Esophagus squamous epithelium (tissue), 5 donors: Measurements from ENCODE around the gene PFKP. TPM values are rescaled to one million over a fixed set of nuclear protein-coding genes. Genes with fewer than 3 reads are reported as not detected.

Experiments used
- DNase-seq: peaks from one replicate; lab custom pipeline; 2025; lab: John Stamatoyannopoulos, UW
- H3K27ac ChIP-seq, 4 donors: fragments of 200-600 bp; sonication (generic); one replicate each; pipeline ENCODE4 v1.5.1; 2016 to 2019; ENCODE audit warnings: mild to moderate bottlenecking in 1 of 4
- H3K27me3 ChIP-seq, 4 donors: fragments of 200-600 bp; sonication (generic); 1 replicate in 3 of 4; 2 replicates in 1 of 4; pipeline versions ENCODE4 v1.5.1 to v1.6.0; 2017 to 2021; ENCODE audit warnings: antibody characterized with exemption in 1 of 4
- H3K36me3 ChIP-seq, 3 donors: fragments of 200-600 bp; sonication (generic); one replicate each; pipeline ENCODE4 v1.5.1; 2016 to 2019
- H3K4me1 ChIP-seq, 3 donors: fragments of 200-600 bp; sonication (generic); one replicate each; pipeline ENCODE4 v1.5.1; 2017 to 2019
- H3K4me3 ChIP-seq, 4 donors: fragments of 200-600 bp; sonication (generic); 1 replicate in 3 of 4; 2 replicates in 1 of 4; pipeline ENCODE4 v1.5.1; 2016 to 2019; ENCODE audit warnings: mild to moderate bottlenecking in 2 of 4, moderate library complexity in 1 of 4
- H3K9me3 ChIP-seq, 3 donors: fragments of 200-600 bp; sonication (generic); one replicate each; pipeline ENCODE4 v1.5.1; 2016 to 2019
- POLR2A ChIP-seq, 4 donors: fragments of 450-650 bp; IDR thresholded peaks; one replicate each; pipeline ENCODE4 v1.6.1; 2017; ENCODE audit warnings: antibody characterized with exemption in 4 of 4, mild to moderate bottlenecking in 4 of 4, moderate library complexity in 3 of 4
- WGBS, 2 donors: methylation state at CpG; one replicate each; pipeline ENCODE4 v1.1.5; 2018; 5-methylcytosine and 5-hydroxymethylcytosine counted together
- intact Hi-C: fragments of 100-400 bp; cut with DNase I; formaldehyde crosslinking; loops from one replicate; pipeline ENCODE4 v1.15.0; 2022
- total RNA-seq, 4 donors: library from RNA; depleted of rRNA; stranded (reverse); fragments of >200 nt; gene quantifications; one replicate each; pipeline ENCODE4 v1.1.0, GENCODE V29; 2016
- TF ChIP-seq, protein P1 (sequence below), 6 experiments: fragments of 450-650 bp in 4 of 6; fragments of 200-600 bp in 2 of 6; sonication (generic) in 2 of 6; IDR thresholded peaks; one replicate each; pipeline ENCODE4 v1.5.1; 2016 to 2019; ENCODE audit warnings: antibody characterized with exemption in 6 of 6, mild to moderate bottlenecking in 4 of 6, moderate library complexity in 4 of 6
- donor health status: DM: yes; HTN: yes; CAD: no.

The PFKP gene
- total RNA-seq, 4 donors from 2014 or later: 69.7 to 94.0 (median 86.4) TPM

DNA sequence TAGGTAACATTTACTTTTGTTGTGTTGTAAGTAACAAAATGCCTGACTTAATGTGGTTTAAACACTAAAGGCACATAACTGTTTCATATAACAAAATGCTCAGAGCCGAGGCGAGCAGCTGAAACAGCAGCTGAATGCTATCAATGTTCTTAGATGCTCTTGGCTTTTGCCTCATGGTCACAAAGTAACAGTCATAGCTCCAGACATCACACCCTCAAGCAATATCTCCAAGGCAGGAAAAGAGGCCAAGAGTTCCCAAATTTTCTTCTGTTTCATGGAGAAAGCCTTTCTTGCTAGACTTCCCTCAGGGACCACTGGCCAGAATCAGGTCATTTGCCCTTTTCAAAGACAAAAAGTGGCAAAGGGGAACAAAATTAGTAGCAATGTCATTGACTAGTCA is 43.5 kb upstream of the PFKP start:
- no peak overlapping the region for H3K27ac ChIP-seq
- WGBS, 2 donors: 73 to 91% methylated on average over 2 of the region's 2 CpGs
- H3K4me1 ChIP-seq: no peaks in the 10 kb centered on the region
- intact Hi-C loops: no loop called here
- no peaks in the 10 kb centered on the region for H3K9me3 ChIP-seq
- peaks cover 0 to 23% (median 0%) of the 10 kb centered on the region in 4 donors for H3K27me3 ChIP-seq
- H3K36me3 ChIP-seq: no peaks in the 10 kb centered on the region
- no peak overlapping the region for H3K4me3 ChIP-seq
- no peak for DNase-seq
- TF ChIP-seq, protein P1, sequence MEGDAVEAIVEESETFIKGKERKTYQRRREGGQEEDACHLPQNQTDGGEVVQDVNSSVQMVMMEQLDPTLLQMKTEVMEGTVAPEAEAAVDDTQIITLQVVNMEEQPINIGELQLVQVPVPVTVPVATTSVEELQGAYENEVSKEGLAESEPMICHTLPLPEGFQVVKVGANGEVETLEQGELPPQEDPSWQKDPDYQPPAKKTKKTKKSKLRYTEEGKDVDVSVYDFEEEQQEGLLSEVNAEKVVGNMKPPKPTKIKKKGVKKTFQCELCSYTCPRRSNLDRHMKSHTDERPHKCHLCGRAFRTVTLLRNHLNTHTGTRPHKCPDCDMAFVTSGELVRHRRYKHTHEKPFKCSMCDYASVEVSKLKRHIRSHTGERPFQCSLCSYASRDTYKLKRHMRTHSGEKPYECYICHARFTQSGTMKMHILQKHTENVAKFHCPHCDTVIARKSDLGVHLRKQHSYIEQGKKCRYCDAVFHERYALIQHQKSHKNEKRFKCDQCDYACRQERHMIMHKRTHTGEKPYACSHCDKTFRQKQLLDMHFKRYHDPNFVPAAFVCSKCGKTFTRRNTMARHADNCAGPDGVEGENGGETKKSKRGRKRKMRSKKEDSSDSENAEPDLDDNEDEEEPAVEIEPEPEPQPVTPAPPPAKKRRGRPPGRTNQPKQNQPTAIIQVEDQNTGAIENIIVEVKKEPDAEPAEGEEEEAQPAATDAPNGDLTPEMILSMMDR (IDR thresholded peaks at IDR 0.05): no peak
- TF ChIP-seq POLR2A (IDR thresholded peaks at IDR 0.05): no peak

DNA sequence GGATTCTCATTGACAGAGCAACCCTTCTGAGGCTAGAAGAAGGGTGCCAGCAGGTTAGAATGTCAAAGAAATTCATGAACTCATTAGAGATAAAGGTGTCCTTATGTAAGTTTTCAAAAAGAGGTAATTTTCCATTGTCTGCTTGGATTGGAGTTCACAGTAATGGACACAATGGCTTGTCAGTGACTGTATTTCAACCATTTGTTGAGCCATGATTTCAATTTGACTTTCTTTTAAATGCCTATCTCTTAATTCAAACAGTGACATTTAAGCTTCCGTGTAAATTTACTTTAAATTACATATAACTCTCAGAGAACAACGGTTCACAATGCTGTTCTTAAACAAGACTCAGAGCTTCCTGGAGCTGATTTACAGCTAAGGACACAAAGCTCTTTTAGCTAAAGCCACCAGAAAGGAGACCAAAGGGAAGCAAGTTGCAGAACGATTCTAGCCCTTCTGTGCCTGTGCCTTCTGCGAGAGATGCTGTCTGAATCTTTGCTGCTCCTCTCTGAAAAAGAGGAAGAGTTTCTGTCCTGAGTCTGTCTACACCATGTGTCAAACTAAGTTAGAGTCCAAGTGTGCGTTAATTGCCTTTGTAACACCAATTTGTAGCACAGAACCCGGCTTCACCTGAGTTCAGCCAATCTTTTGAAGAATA is 42.2 kb upstream of the PFKP start:
- intact Hi-C loops: no loop called here
- DNase-seq: no peak
- no peak overlapping the region for H3K27ac ChIP-seq
- H3K4me1 ChIP-seq: no peaks in the 10 kb centered on the region
- H3K27me3 ChIP-seq: peaks cover 0 to 17% (median 0%) of the 10 kb centered on the region in 4 donors
- H3K9me3 ChIP-seq: no peaks in the 10 kb centered on the region
- TF ChIP-seq, protein P1 (IDR thresholded peaks at IDR 0.05): no peak
- TF ChIP-seq POLR2A (IDR thresholded peaks at IDR 0.05): no peak
- 57 to 59% methylated on average over 6 of the region's 6 CpGs for WGBS, 2 donors
- H3K36me3 ChIP-seq: no peaks in the 10 kb centered on the region
- no peak overlapping the region for H3K4me3 ChIP-seq

DNA sequence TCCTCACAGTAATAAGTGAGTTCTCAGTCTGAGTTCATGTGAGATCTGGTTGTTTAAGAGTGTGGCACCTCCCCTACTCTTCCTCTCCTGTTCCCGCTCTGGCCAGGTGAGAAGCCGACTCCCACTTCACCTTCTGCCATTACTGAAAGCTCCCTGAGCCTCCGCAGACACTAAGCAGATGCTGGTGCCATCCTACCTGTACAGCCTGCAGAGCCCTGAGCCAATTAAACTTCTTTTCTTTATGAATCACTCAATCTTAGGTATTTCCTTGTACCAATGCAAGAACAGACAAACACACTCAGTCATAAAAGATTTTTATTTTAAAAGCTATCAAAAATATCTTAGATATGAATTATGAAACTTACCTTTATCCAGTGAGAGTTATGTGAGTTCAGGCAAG is 39.5 kb upstream of the PFKP start:
- no peaks in the 10 kb centered on the region for H3K9me3 ChIP-seq
- no peaks in the 10 kb centered on the region for H3K36me3 ChIP-seq
- H3K27ac ChIP-seq: no peak overlapping the region
- TF ChIP-seq, protein P1 (IDR thresholded peaks at IDR 0.05): no peak
- TF ChIP-seq POLR2A (IDR thresholded peaks at IDR 0.05): no peak
- WGBS, 2 donors: 54 to 76% methylated on average over 3 of the region's 3 CpGs
- peaks cover 0 to 7% (median 0%) of the 10 kb centered on the region in 4 donors for H3K27me3 ChIP-seq
- H3K4me1 ChIP-seq: no peaks in the 10 kb centered on the region
- intact Hi-C loops: no loop called here
- H3K4me3 ChIP-seq: no peak overlapping the region
- DNase-seq: no peak

- Histone ChIP-seq H3K36me3 (no peaks in the 10 kb centered on the region), H3K27ac (no peak overlapping the region), H3K4me1 (no peaks in the 10 kb centered on the region), H3K27me3 (peaks cover 0 to 7% (median 0%) of the 10 kb centered on the region in 4 donors), H3K9me3 (no peaks in the 10 kb centered on the region), H3K4me3 (no peak overlapping the region)
- intact Hi-C loops: no loop called here
- no peak for DNase-seq
- WGBS, 2 donors: 69 to 76% methylated on average over 10 of the region's 11 CpGs
- TF ChIP-seq, protein P1 (IDR thresholded peaks at IDR 0.05): no peak
- no peak for TF ChIP-seq POLR2A (IDR thresholded peaks at IDR 0.05)
Observed at GRCh38 chr10:3028441-3028840, 38.9 kb upstream of the PFKP start.

DNA sequence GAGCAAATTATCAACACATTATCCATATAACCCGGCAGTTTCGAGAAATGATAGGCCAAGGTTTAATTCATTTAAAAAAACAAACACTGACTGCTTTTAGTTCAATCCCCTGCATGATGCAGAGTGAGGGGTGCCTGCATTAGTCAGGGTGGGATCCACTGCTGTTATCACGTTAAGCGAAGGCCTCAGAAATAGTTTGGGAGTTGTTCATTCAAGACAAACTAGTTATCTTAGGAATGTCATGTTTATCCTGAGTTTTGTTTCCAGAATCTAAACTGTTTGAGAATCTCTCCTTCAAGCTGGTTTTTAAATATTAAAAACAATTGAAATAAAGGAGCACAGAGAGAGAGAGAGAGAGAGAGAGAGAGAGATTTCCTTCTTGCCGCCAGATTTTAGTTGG is 36.6 kb upstream of the PFKP start:
- 52 to 58% methylated on average over 5 of the region's 5 CpGs for WGBS, 2 donors
- H3K27ac ChIP-seq: no peak overlapping the region
- TF ChIP-seq, protein P1 (IDR thresholded peaks at IDR 0.05): no peak
- TF ChIP-seq POLR2A (IDR thresholded peaks at IDR 0.05): no peak
- intact Hi-C loops: no loop called here
- no peak overlapping the region for H3K4me3 ChIP-seq
- DNase-seq: no peak
- H3K27me3 ChIP-seq: no peaks in the 10 kb centered on the region
- H3K36me3 ChIP-seq: no peaks in the 10 kb centered on the region
- no peaks in the 10 kb centered on the region for H3K4me1 ChIP-seq
- no peaks in the 10 kb centered on the region for H3K9me3 ChIP-seq
